Neuron (in vitro differentiated cells): Measurements from ENCODE around the gene PRRG2.

Source experiments
- H2AFZ ChIP-seq: one replicate; pipeline ENCODE4 v1.6.1; 2013; ENCODE audit warnings: low read depth, mild to moderate bottlenecking, inconsistent platforms, low read length, moderate library complexity
- H3K27me3 ChIP-seq: one replicate; pipeline ENCODE4 v1.6.1; 2013; ENCODE audit warnings: low read length; ENCODE audit not compliant: insufficient read depth
- H3K36me3 ChIP-seq: one replicate; pipeline ENCODE4 v1.6.1; 2013; ENCODE audit warnings: low read length; ENCODE audit not compliant: insufficient read depth
- H3K4me1 ChIP-seq: one replicate; pipeline ENCODE4 v1.6.1; 2013; ENCODE audit warnings: low read length; ENCODE audit not compliant: insufficient read depth
- H3K4me3 ChIP-seq: 2 replicates; pipeline ENCODE4 v1.5.1; 2013; ENCODE audit warnings: mild to moderate bottlenecking, low read length, moderate library complexity
- H3K9me3 ChIP-seq: one replicate; pipeline ENCODE4 v1.6.1; 2013; ENCODE audit warnings: low read length

Gene PRRG2

GRCh38 chr19:49595819-49596404 is 14.8 kb downstream of the PRRG2 start:
- Histone ChIP-seq H2AFZ (no peak overlapping the region), H3K4me1 (peaks cover 18% of the 10 kb centered on the region), H3K27me3 (no peaks in the 10 kb centered on the region), H3K36me3 (peaks cover 53% of the 10 kb centered on the region), H3K9me3 (no peaks in the 10 kb centered on the region), H3K4me3 (no peak overlapping the region)

DNA sequence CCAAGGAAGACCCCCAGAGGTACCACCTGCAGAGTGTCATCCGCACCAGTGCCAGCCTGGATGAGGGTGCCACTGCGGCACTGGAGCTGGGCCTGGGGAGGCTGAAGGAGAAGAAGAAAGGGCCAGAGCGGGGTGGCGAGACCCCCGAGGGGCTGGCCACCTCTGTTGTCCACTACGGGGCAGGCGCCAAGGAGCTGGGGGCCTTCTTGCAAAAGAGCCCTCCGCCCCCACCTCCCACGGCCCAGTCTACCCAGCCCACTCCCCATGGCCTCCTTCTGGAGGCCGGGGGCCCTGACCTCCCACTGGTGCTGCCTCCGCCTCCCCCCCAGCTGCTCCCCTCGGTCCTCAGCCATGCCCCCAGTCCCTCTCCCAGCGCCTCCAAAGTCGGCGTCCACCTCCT is 15.3 kb downstream of the PRRG2 start:
- peaks cover 56% of the 10 kb centered on the region for H3K36me3 ChIP-seq
- H3K27me3 ChIP-seq: no peaks in the 10 kb centered on the region
- no peak overlapping the region for H2AFZ ChIP-seq
- peaks cover 18% of the 10 kb centered on the region for H3K4me1 ChIP-seq
- H3K9me3 ChIP-seq: no peaks in the 10 kb centered on the region
- no peak overlapping the region for H3K4me3 ChIP-seq

DNA sequence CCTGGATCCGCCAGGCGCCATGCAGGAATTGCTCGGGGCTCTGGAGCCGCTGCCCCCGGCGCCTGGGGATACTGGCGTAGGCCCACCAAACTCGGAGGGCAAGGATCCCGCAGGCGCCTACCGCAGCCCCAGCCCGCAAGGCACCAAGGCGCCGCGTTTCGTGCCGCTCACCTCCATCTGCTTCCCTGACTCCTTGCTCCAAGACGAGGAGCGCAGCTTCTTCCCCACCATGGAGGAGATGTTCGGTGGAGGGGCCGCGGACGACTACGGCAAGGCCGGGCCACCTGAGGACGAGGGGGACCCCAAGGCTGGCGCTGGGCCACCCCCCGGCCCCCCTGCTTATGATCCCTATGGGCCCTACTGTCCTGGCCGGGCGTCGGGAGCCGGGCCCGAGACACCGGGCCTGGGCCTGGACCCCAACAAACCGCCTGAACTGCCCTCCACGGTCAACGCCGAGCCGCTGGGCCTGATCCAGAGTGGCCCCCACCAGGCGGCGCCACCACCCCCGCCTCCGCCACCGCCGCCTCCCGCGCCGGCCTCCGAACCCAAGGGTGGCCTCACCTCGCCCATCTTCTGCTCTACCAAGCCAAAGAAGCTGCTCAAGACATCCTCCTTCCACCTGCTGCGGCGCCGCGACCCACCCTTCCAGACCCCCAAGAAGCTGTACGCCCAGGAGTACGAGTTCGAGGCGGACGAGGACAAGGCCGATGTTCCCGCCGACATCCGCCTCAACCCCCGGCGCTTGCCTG is 16.0 kb downstream of the PRRG2 start:
- Histone ChIP-seq H3K36me3 (peaks cover 63% of the 10 kb centered on the region), H3K27me3 (no peaks in the 10 kb centered on the region), H2AFZ (no peak overlapping the region), H3K9me3 (no peaks in the 10 kb centered on the region), H3K4me1 (peaks cover 18% of the 10 kb centered on the region), H3K4me3 (no peak overlapping the region)

- H3K36me3 ChIP-seq: peaks cover 68% of the 10 kb centered on the region
- H3K9me3 ChIP-seq: no peaks in the 10 kb centered on the region
- no peaks in the 10 kb centered on the region for H3K27me3 ChIP-seq
- no peak overlapping the region for H2AFZ ChIP-seq
- H3K4me1 ChIP-seq: peaks cover 13% of the 10 kb centered on the region
- no peak overlapping the region for H3K4me3 ChIP-seq
Measured at GRCh38 chr19:49597703-49597974, 16.5 kb downstream of the PRRG2 start.

GRCh38 chr19:49599378-49600295 is 18.5 kb downstream of the PRRG2 start:
- H3K27me3 ChIP-seq: no peaks in the 10 kb centered on the region
- H3K4me3 ChIP-seq: no peak overlapping the region
- no peaks in the 10 kb centered on the region for H3K4me1 ChIP-seq
- H3K36me3 ChIP-seq: peaks cover 72% of the 10 kb centered on the region
- no peaks in the 10 kb centered on the region for H3K9me3 ChIP-seq
- no peak overlapping the region for H2AFZ ChIP-seq

DNA sequence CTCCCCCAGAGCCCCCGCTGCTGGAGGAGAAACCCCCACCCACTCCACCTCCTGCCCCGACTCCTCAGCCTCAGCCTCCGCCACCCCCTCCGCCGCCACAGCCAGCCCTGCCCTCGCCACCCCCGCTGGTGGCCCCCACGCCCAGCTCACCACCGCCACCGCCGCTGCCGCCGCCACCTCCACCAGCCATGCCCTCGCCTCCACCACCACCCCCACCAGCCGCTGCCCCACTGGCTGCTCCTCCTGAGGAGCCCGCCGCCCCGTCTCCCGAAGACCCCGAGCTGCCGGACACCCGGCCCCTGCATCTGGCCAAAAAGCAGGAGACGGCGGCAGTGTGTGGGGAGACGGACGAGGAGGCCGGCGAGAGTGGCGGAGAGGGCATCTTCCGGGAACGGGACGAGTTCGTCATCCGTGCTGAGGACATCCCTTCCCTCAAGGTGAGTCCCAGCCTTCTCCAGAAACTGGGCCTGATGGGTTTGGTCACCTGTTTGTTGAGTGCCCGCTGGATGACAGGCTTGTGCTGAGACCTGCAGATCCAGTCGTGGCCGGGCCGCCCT is 20.4 kb downstream of the PRRG2 start:
- Histone ChIP-seq H3K27me3 (no peaks in the 10 kb centered on the region), H2AFZ (no peak overlapping the region), H3K4me1 (no peaks in the 10 kb centered on the region), H3K9me3 (no peaks in the 10 kb centered on the region), H3K4me3 (no peak overlapping the region), H3K36me3 (peaks cover 73% of the 10 kb centered on the region)

DNA sequence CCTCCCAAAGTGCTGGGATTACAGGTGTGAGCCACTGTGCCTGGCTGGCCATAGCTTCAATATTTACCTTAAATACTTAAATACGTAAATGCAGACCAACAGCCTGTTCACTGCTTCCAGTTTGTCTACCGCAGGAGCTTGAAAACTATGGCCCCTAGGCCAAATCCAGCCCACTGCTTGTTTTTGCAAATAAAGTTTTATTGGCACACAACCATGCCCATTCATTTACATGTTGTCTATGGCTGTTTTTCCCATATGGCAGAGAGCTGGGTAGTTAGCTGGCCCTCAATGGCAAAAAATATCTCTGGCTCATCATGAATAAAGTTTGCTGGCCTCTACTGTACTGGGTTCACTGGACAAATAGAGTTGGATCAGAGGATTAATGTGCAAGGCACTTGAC is 21.7 kb downstream of the PRRG2 start:
- Histone ChIP-seq H3K4me1 (no peaks in the 10 kb centered on the region), H3K4me3 (no peak overlapping the region), H2AFZ (no peak overlapping the region), H3K9me3 (no peaks in the 10 kb centered on the region), H3K36me3 (peaks cover 76% of the 10 kb centered on the region), H3K27me3 (no peaks in the 10 kb centered on the region)

- Histone ChIP-seq H3K36me3 (peaks cover 71% of the 10 kb centered on the region), H3K9me3 (peaks cover 2% of the 10 kb centered on the region), H3K4me3 (no peak overlapping the region), H3K27me3 (no peaks in the 10 kb centered on the region), H2AFZ (no peak overlapping the region), H3K4me1 (no peaks in the 10 kb centered on the region)
Measured at GRCh38 chr19:49605605-49606004, 24.5 kb downstream of the PRRG2 start.

DNA sequence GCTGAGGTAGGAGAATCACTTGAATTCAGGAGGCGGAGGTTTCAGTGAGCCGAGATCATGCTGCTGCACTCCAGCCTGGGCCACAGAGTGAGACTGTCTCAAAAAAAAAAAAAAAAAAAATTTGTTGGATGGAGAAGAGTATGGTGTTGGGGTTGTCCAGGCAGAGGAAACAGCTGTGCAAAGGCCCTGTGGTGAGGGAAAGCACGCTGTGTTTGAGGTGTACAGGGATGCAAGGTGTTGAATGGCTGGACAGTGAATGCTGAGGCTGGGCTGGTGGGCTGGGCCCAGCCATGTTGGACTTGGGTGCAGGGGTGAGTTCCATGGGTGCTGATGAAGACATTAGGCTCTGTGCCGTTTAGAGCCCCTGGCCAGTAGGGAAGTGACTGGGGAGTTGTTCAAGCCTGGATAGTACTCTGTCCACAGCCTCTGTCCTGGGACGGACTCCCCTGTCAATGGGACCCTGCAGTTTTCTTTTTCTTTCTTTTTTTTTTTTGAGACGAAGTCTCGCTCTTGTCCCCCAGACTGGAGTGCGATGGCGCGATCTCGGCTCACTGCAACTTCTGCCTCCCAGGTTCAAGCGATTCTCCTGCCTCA is 28.5 kb downstream of the PRRG2 start:
- H3K4me3 ChIP-seq: no peak overlapping the region
- no peak overlapping the region for H2AFZ ChIP-seq
- H3K36me3 ChIP-seq: peaks cover 70% of the 10 kb centered on the region
- no peaks in the 10 kb centered on the region for H3K4me1 ChIP-seq
- H3K27me3 ChIP-seq: no peaks in the 10 kb centered on the region
- peaks cover 2% of the 10 kb centered on the region for H3K9me3 ChIP-seq

GRCh38 chr19:49613374-49613773 is 32.3 kb downstream of the PRRG2 start:
- Histone ChIP-seq H3K9me3 (peaks cover 2% of the 10 kb centered on the region), H3K36me3 (peaks cover 80% of the 10 kb centered on the region), H3K27me3 (no peaks in the 10 kb centered on the region)

GRCh38 chr19:49614096-49614833 is 33.1 kb downstream of the PRRG2 start:
- no peak overlapping the region for H3K4me3 ChIP-seq

More at GRCh38 chr19:49613374-49613773, 32.3 kb downstream of the PRRG2 start:
- H3K4me1 ChIP-seq: no peaks in the 10 kb centered on the region
- no peak overlapping the region for H2AFZ ChIP-seq
- H3K4me3 ChIP-seq: no peak overlapping the region

DNA sequence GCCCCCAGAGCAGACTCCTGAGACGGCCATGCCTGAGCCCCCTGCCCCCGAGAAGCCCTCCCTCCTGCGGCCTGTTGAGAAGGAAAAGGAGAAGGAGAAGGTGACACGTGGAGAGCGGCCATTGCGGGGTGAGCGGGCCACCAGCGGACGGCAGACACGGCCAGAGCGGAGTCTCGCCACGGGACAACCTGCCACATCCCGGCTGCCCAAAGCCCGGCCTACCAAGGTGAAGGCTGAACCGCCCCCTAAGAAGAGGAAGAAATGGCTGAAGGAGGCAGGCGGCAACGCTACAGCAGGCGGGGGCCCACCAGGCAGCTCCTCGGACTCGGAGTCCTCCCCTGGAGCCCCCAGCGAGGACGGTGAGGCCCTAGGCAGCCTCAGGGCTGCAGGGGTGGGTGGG is 34.7 kb downstream of the PRRG2 start:
- no peaks in the 10 kb centered on the region for H3K27me3 ChIP-seq
- no peak overlapping the region for H3K4me3 ChIP-seq
- no peaks in the 10 kb centered on the region for H3K4me1 ChIP-seq
- H3K9me3 ChIP-seq: no peaks in the 10 kb centered on the region
- peaks cover 78% of the 10 kb centered on the region for H3K36me3 ChIP-seq
- no peak overlapping the region for H2AFZ ChIP-seq

More at GRCh38 chr19:49614096-49614833, 33.1 kb downstream of the PRRG2 start:
- Histone ChIP-seq H3K36me3 (peaks cover 79% of the 10 kb centered on the region), H3K27me3 (no peaks in the 10 kb centered on the region), H3K4me1 (no peaks in the 10 kb centered on the region), H2AFZ (no peak overlapping the region), H3K9me3 (no peaks in the 10 kb centered on the region)
